Type B pancreatic cell (in vitro differentiated cells): ENCODE measurements around the gene FRS2. TPM values are rescaled to one million over a fixed set of nuclear protein-coding genes. Genes with fewer than 3 reads are reported as not detected.

Source experiments
- DNase-seq: peaks from one replicate; pipeline ENCODE4 v3.0.0; 2021; ENCODE audit warnings: mixed read lengths; ENCODE audit not compliant: unreplicated experiment; ENCODE audit errors: extremely low spot score
- H3K27ac Mint-ChIP-seq: 2 replicates; pipeline ENCODE4 v1.8.0; 2021; ENCODE audit warnings: mild to moderate bottlenecking, mixed read lengths
- H3K27me3 Mint-ChIP-seq: 2 replicates; pipeline ENCODE4 v1.8.0; 2021; ENCODE audit warnings: mixed read lengths
- H3K36me3 Mint-ChIP-seq: 2 replicates; pipeline ENCODE4 v1.8.0; 2021; ENCODE audit warnings: mixed read lengths
- H3K4me1 Mint-ChIP-seq: one replicate; pipeline ENCODE4 v1.8.0; 2021; ENCODE audit warnings: mixed read lengths; ENCODE audit not compliant: unreplicated experiment
- H3K4me3 Mint-ChIP-seq: 2 replicates; pipeline ENCODE4 v1.8.0; 2021; ENCODE audit warnings: mild to moderate bottlenecking, mixed read lengths
- H3K9me3 Mint-ChIP-seq: 2 replicates; pipeline ENCODE4 v1.8.0; 2021; ENCODE audit warnings: mixed read lengths
- total RNA-seq: library from RNA; stranded (reverse); gene quantifications from 2 replicates; pipeline ENCODE4 v1.2.1, GENCODE V29; 2021; ENCODE audit warnings: low replicate concordance
- TF ChIP-seq, protein P1 (sequence below): fragments of 200-600 bp; sonication (generic); conservative IDR thresholded peaks from 2 replicates; pipeline ENCODE4 v1.5.0; 2021; ENCODE audit warnings: antibody characterized with exemption, mild to moderate bottlenecking

The FRS2 gene
- total RNA-seq, 1 donor from 2014 or later, result 39.5 TPM

GRCh38 chr12:69468237-69469026 lies 1.8 kb upstream of the FRS2 start:
- TF ChIP-seq, protein P1, sequence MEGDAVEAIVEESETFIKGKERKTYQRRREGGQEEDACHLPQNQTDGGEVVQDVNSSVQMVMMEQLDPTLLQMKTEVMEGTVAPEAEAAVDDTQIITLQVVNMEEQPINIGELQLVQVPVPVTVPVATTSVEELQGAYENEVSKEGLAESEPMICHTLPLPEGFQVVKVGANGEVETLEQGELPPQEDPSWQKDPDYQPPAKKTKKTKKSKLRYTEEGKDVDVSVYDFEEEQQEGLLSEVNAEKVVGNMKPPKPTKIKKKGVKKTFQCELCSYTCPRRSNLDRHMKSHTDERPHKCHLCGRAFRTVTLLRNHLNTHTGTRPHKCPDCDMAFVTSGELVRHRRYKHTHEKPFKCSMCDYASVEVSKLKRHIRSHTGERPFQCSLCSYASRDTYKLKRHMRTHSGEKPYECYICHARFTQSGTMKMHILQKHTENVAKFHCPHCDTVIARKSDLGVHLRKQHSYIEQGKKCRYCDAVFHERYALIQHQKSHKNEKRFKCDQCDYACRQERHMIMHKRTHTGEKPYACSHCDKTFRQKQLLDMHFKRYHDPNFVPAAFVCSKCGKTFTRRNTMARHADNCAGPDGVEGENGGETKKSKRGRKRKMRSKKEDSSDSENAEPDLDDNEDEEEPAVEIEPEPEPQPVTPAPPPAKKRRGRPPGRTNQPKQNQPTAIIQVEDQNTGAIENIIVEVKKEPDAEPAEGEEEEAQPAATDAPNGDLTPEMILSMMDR, result no peak
- Mint-ChIP-seq H3K36me3 (no peaks in the 10 kb centered on the region), H3K4me1 (peaks cover 28% of the 10 kb centered on the region), H3K27me3 (no peaks in the 10 kb centered on the region), H3K27ac (no peak overlapping the region), H3K9me3 (no peaks in the 10 kb centered on the region), H3K4me3 (no peak overlapping the region)
- DNase-seq, result no peak

- Mint-ChIP-seq H3K4me3 (peak overlapping the region; percentile 97), H3K27ac (peak overlapping the region; percentile 96), H3K27me3 (no peaks in the 10 kb centered on the region), H3K4me1 (peaks cover 39% of the 10 kb centered on the region), H3K36me3 (no peaks in the 10 kb centered on the region), H3K9me3 (no peaks in the 10 kb centered on the region)
- DNase-seq, result no peak
- TF ChIP-seq, protein P1, result no peak
Observed at GRCh38 chr12:69469854-69470188, 367 bp upstream of the FRS2 start.

GRCh38 chr12:69471076-69471430 lies 865 bp downstream of the FRS2 start:
- Mint-ChIP-seq H3K4me1 (peaks cover 52% of the 10 kb centered on the region), H3K27me3 (no peaks in the 10 kb centered on the region), H3K9me3 (no peaks in the 10 kb centered on the region), H3K27ac (peak overlapping the region; percentile 89), H3K36me3 (no peaks in the 10 kb centered on the region), H3K4me3 (peak overlapping the region; percentile 97)
- no peak for DNase-seq
- TF ChIP-seq, protein P1, result peak; percentile 4

DNA sequence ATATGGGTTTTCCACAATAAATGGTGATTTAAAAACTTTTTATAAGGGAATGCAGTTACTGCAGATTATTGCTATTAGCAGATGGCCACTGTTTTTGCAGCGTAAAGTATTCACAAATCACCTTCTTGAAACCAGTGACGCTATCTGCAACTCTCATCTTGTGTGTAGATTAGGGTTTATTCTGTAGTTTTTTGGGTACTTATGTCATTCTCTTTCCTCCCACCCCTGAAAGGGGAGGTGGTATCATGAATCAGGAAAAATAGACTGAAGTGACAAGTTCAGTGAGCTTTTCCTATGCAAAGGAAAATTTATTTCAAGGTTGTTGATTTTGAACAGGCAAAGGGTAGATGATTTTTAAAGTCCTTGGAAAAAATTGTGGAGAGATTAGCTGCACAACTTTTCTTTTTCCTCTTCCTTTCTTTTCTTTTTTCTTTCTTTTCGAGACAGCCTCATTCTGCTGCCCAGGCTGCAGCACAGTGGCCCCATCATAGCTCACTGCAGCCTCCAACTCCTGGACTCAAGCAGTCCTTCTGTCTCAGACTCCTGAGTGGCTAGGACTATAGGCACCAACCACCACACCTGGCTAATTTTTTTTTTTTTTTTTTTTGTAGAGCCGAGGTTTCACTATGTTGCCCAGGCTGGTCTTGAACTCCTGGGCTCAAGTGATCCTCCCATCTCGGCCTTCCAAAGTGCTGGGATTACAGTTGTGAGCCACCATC lies 1.6 kb downstream of the FRS2 start:
- H3K36me3 Mint-ChIP-seq, result no peaks in the 10 kb centered on the region
- H3K9me3 Mint-ChIP-seq, result no peaks in the 10 kb centered on the region
- H3K27ac Mint-ChIP-seq, result peak overlapping the region; percentile 21
- DNase-seq, result no peak
- H3K27me3 Mint-ChIP-seq, result no peaks in the 10 kb centered on the region
- H3K4me1 Mint-ChIP-seq, result peaks cover 56% of the 10 kb centered on the region
- TF ChIP-seq, protein P1, result no peak
- peak overlapping the region; percentile 97 for H3K4me3 Mint-ChIP-seq

GRCh38 chr12:69473262-69473661 lies 3.1 kb downstream of the FRS2 start:
- Mint-ChIP-seq H3K27me3 (no peaks in the 10 kb centered on the region), H3K4me1 (peaks cover 56% of the 10 kb centered on the region), H3K27ac (no peak overlapping the region), H3K4me3 (peak overlapping the region; percentile 31), H3K36me3 (no peaks in the 10 kb centered on the region), H3K9me3 (no peaks in the 10 kb centered on the region)
- TF ChIP-seq, protein P1, result no peak
- no peak for DNase-seq
